NCI-H2227 (cell line): ENCODE results near the gene KCNJ10.

ENCODE experiments used
- DNase-seq: peaks from one replicate; lab custom pipeline; 2025; ENCODE audit not compliant: unreplicated experiment; lab: John Stamatoyannopoulos, UW

Gene KCNJ10

GRCh38 chr1:160025314-160025713 lies 44.6 kb downstream of the KCNJ10 start:
- DNase-seq = no peak

GRCh38 chr1:160024195-160024905 lies 45.6 kb downstream of the KCNJ10 start:
- peak; percentile 76 for DNase-seq

- DNase-seq = peak; percentile 65
Measured at GRCh38 chr1:160022330-160023310, 47.3 kb downstream of the KCNJ10 start.

- DNase-seq = no peak
Measured at GRCh38 chr1:160021376-160022074, 48.4 kb downstream of the KCNJ10 start.

GRCh38 chr1:160020196-160020595 lies 49.8 kb downstream of the KCNJ10 start:
- DNase-seq = no peak

- no peak for DNase-seq
Measured at GRCh38 chr1:160018900-160019299, 51.1 kb downstream of the KCNJ10 start.

GRCh38 chr1:160018347-160018746 lies 51.6 kb downstream of the KCNJ10 start:
- DNase-seq = no peak

- no peak for DNase-seq
Measured at GRCh38 chr1:160017592-160017991, 52.4 kb downstream of the KCNJ10 start.

- DNase-seq = no peak
Measured at GRCh38 chr1:160011781-160012180, 58.2 kb downstream of the KCNJ10 start.

GRCh38 chr1:160009801-160010200 lies 60.2 kb downstream of the KCNJ10 start:
- no peak for DNase-seq

- no peak for DNase-seq
Measured at GRCh38 chr1:160009081-160009480, 60.9 kb downstream of the KCNJ10 start.

- peak; percentile 72 for DNase-seq
Measured at GRCh38 chr1:160007577-160008200, 62.3 kb downstream of the KCNJ10 start.

- DNase-seq = peak; percentile 79
Measured at GRCh38 chr1:160006312-160006940, 63.5 kb downstream of the KCNJ10 start.

- DNase-seq = no peak
Measured at GRCh38 chr1:160005070-160005469, 64.9 kb downstream of the KCNJ10 start.

- no peak for DNase-seq
Measured at GRCh38 chr1:160004425-160004824, 65.5 kb downstream of the KCNJ10 start.

- no peak for DNase-seq
Measured at GRCh38 chr1:160004001-160004400, 66.0 kb downstream of the KCNJ10 start.

- no peak for DNase-seq
Measured at GRCh38 chr1:160001440-160001839, 68.5 kb downstream of the KCNJ10 start.

- DNase-seq = no peak
Measured at GRCh38 chr1:159999204-159999603, 70.8 kb downstream of the KCNJ10 start.

GRCh38 chr1:159996653-159997052 lies 73.3 kb downstream of the KCNJ10 start:
- DNase-seq = no peak

GRCh38 chr1:159994896-159995295 lies 75.1 kb downstream of the KCNJ10 start:
- DNase-seq = no peak
